Adipocyte (in vitro differentiated cells): ENCODE measurements around the gene HOXC9.

Experiments
- DNase-seq: peaks from one replicate; pipeline ENCODE4 v3.0.0-alpha.2; 2015; ENCODE audit warnings: low read depth
- H3K27me3 ChIP-seq: replicated peaks from 2 replicates; pipeline ENCODE4 v1.7.0; 2013; ENCODE audit warnings: mild to moderate bottlenecking, low read length, moderate library complexity; ENCODE audit not compliant: control insufficient read depth, insufficient read depth
- H3K36me3 ChIP-seq: 2 replicates; pipeline ENCODE4 v1.7.0; 2013; ENCODE audit warnings: low read length, mild to moderate bottlenecking, moderate library complexity; ENCODE audit not compliant: control insufficient read depth, insufficient read depth, severe bottlenecking
- H3K4me1 ChIP-seq: 2 replicates; pipeline ENCODE4 v1.7.0; 2013; ENCODE audit warnings: mild to moderate bottlenecking, low read length, moderate library complexity; ENCODE audit not compliant: control insufficient read depth, insufficient read depth
- H3K4me3 ChIP-seq: 2 replicates; pipeline ENCODE4 v1.7.0; 2013; ENCODE audit warnings: mild to moderate bottlenecking, low read length, moderate library complexity
- H3K9ac ChIP-seq: 2 replicates; pipeline ENCODE4 v1.7.0; 2013; ENCODE audit warnings: mild to moderate bottlenecking, low read length, moderate library complexity
- H3K9me3 ChIP-seq: 2 replicates; pipeline ENCODE4 v1.7.0; 2013; ENCODE audit warnings: mild to moderate bottlenecking, low read length, moderate library complexity; ENCODE audit not compliant: control insufficient read depth

HOXC9 gene

GRCh38 chr12:53985994-53986685 lies 13.8 kb upstream of the HOXC9 start:
- no peaks in the 10 kb centered on the region for H3K27me3 ChIP-seq
- H3K4me3 ChIP-seq, result peak overlapping the region; percentile 92
- H3K9ac ChIP-seq, result peak overlapping the region; percentile 96
- H3K4me1 ChIP-seq, result peaks cover 38% of the 10 kb centered on the region
- no peaks in the 10 kb centered on the region for H3K36me3 ChIP-seq
- H3K9me3 ChIP-seq, result no peaks in the 10 kb centered on the region
- no peak for DNase-seq

- peaks cover 46% of the 10 kb centered on the region for H3K4me1 ChIP-seq
- peak overlapping the region; percentile 96 for H3K9ac ChIP-seq
- no peaks in the 10 kb centered on the region for H3K27me3 ChIP-seq
- H3K36me3 ChIP-seq, result no peaks in the 10 kb centered on the region
- H3K4me3 ChIP-seq, result peak overlapping the region; percentile 92
- no peaks in the 10 kb centered on the region for H3K9me3 ChIP-seq
- DNase-seq, result no peak
Measured at GRCh38 chr12:53986686-53987483, 13.1 kb upstream of the HOXC9 start.

GRCh38 chr12:53987787-53988230 lies 12.2 kb upstream of the HOXC9 start:
- no peaks in the 10 kb centered on the region for H3K9me3 ChIP-seq
- H3K36me3 ChIP-seq, result no peaks in the 10 kb centered on the region
- no peaks in the 10 kb centered on the region for H3K27me3 ChIP-seq
- H3K4me1 ChIP-seq, result peaks cover 55% of the 10 kb centered on the region
- peak overlapping the region; percentile 96 for H3K9ac ChIP-seq
- no peak for DNase-seq
- H3K4me3 ChIP-seq, result peak overlapping the region; percentile 92

- Histone ChIP-seq H3K9ac (peak overlapping the region; percentile 96), H3K9me3 (no peaks in the 10 kb centered on the region), H3K27me3 (no peaks in the 10 kb centered on the region), H3K36me3 (no peaks in the 10 kb centered on the region), H3K4me1 (peaks cover 64% of the 10 kb centered on the region), H3K4me3 (peak overlapping the region; percentile 92)
- no peak for DNase-seq
Measured at GRCh38 chr12:53988541-53989226, 11.3 kb upstream of the HOXC9 start.

- H3K4me3 ChIP-seq, result peak overlapping the region; percentile 92
- no peaks in the 10 kb centered on the region for H3K9me3 ChIP-seq
- no peaks in the 10 kb centered on the region for H3K27me3 ChIP-seq
- peak; percentile 72 for DNase-seq
- no peaks in the 10 kb centered on the region for H3K36me3 ChIP-seq
- peaks cover 64% of the 10 kb centered on the region for H3K4me1 ChIP-seq
- peak overlapping the region; percentile 96 for H3K9ac ChIP-seq
Measured at GRCh38 chr12:53989227-53990113, 10.5 kb upstream of the HOXC9 start.

GRCh38 chr12:53990311-53991076 lies 9.5 kb upstream of the HOXC9 start:
- Histone ChIP-seq H3K36me3 (no peaks in the 10 kb centered on the region), H3K4me1 (peaks cover 64% of the 10 kb centered on the region), H3K9ac (peak overlapping the region; percentile 96), H3K4me3 (peak overlapping the region; percentile 92), H3K9me3 (no peaks in the 10 kb centered on the region), H3K27me3 (no peaks in the 10 kb centered on the region)
- no peak for DNase-seq

GRCh38 chr12:53991077-53991460 lies 8.9 kb upstream of the HOXC9 start:
- Histone ChIP-seq H3K36me3 (no peaks in the 10 kb centered on the region), H3K4me1 (peaks cover 64% of the 10 kb centered on the region), H3K27me3 (no peaks in the 10 kb centered on the region), H3K9me3 (no peaks in the 10 kb centered on the region), H3K4me3 (peak overlapping the region; percentile 92), H3K9ac (peak overlapping the region; percentile 96)
- no peak for DNase-seq

- no peaks in the 10 kb centered on the region for H3K36me3 ChIP-seq
- no peaks in the 10 kb centered on the region for H3K27me3 ChIP-seq
- no peaks in the 10 kb centered on the region for H3K9me3 ChIP-seq
- H3K4me1 ChIP-seq, result peaks cover 71% of the 10 kb centered on the region
- peak overlapping the region; percentile 92 for H3K4me3 ChIP-seq
- H3K9ac ChIP-seq, result peak overlapping the region; percentile 96
- DNase-seq, result no peak
Measured at GRCh38 chr12:53992377-53992889, 7.5 kb upstream of the HOXC9 start.

GRCh38 chr12:53993162-53994008 lies 6.6 kb upstream of the HOXC9 start:
- Histone ChIP-seq H3K9me3 (no peaks in the 10 kb centered on the region), H3K9ac (peak overlapping the region; percentile 96), H3K36me3 (no peaks in the 10 kb centered on the region), H3K4me1 (peaks cover 71% of the 10 kb centered on the region), H3K27me3 (no peaks in the 10 kb centered on the region), H3K4me3 (peak overlapping the region; percentile 94)
- no peak for DNase-seq
